Measurements from ENCODE around the gene FBXL12. TPM values are rescaled to one million over a fixed set of nuclear protein-coding genes. Genes with fewer than 3 reads are reported as not detected.

The FBXL12 gene
- total RNA-seq, 2 experiments from 2014 or later: 38.7 to 44.4 TPM

DNA sequence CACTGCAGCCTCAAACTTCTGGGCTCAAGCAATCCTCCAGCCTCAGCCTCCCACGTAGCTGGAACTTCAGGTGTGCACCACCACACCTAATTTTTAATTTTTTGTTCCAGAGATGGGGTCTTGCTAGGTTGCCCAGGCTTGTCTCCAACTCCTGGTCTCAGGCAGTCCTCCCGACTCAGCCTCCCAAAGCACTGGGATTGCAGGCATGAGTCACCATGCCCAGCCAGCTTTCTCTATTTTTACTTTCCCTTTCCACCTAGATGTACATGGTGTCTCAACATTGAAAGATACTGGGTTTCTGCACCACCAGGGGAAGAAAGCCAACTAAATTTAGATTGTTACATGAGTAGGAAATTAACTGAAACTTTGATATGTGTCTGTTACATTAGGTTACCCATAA is 36.5 kb downstream of the FBXL12 start:
- no peak overlapping the region for H3K27ac ChIP-seq (ENCODE audit: low read depth, low read length, poor library complexity, severe bottlenecking)
- no peaks in the 10 kb centered on the region for H3K9me3 ChIP-seq (ENCODE audit: low read length)
- H3K4me2 ChIP-seq (ENCODE audit: low read length): no peak overlapping the region
- TF ChIP-seq EZH2phosphoT487 (IDR thresholded peaks at IDR 0.05; ENCODE audit: borderline replicate concordance, low read depth, low read length): no peak
- TF ChIP-seq, protein P1, sequence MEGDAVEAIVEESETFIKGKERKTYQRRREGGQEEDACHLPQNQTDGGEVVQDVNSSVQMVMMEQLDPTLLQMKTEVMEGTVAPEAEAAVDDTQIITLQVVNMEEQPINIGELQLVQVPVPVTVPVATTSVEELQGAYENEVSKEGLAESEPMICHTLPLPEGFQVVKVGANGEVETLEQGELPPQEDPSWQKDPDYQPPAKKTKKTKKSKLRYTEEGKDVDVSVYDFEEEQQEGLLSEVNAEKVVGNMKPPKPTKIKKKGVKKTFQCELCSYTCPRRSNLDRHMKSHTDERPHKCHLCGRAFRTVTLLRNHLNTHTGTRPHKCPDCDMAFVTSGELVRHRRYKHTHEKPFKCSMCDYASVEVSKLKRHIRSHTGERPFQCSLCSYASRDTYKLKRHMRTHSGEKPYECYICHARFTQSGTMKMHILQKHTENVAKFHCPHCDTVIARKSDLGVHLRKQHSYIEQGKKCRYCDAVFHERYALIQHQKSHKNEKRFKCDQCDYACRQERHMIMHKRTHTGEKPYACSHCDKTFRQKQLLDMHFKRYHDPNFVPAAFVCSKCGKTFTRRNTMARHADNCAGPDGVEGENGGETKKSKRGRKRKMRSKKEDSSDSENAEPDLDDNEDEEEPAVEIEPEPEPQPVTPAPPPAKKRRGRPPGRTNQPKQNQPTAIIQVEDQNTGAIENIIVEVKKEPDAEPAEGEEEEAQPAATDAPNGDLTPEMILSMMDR (conservative IDR thresholded peaks at IDR 0.05; ENCODE audit: low read length): no peak
- ChIA-PET CTCF (ENCODE audit: unreplicated experiment) (no interaction called here), POLR2A (no interaction called here)
- BruUV-seq (replicated peaks): no TSS peak
- no peak overlapping the region for H2AFZ ChIP-seq (ENCODE audit: low read length)
- no peaks in the 10 kb centered on the region for H3K79me2 ChIP-seq (ENCODE audit: insufficient read depth, low read depth, low read length)
- no peak for DNase-seq (ENCODE audit: low spot score)
- intact Hi-C loops (cut with micrococcal nuclease; ENCODE audit: unreplicated experiment): no loop called here
- peaks cover 18% of the 10 kb centered on the region for H3K4me1 ChIP-seq (ENCODE audit: insufficient read depth, low read length, poor library complexity, severe bottlenecking)
- no peak overlapping the region for H3K4me3 ChIP-seq (ENCODE audit: low read depth, low read length, poor library complexity, severe bottlenecking)
- no peaks in the 10 kb centered on the region for H3K36me3 ChIP-seq (ENCODE audit: insufficient read depth, low read length)
- no peaks in the 10 kb centered on the region for H4K20me1 ChIP-seq (ENCODE audit: insufficient read depth, low read length)
- no peaks in the 10 kb centered on the region for H3K9me2 ChIP-seq (ENCODE audit: insufficient read depth, low read length)

DNA sequence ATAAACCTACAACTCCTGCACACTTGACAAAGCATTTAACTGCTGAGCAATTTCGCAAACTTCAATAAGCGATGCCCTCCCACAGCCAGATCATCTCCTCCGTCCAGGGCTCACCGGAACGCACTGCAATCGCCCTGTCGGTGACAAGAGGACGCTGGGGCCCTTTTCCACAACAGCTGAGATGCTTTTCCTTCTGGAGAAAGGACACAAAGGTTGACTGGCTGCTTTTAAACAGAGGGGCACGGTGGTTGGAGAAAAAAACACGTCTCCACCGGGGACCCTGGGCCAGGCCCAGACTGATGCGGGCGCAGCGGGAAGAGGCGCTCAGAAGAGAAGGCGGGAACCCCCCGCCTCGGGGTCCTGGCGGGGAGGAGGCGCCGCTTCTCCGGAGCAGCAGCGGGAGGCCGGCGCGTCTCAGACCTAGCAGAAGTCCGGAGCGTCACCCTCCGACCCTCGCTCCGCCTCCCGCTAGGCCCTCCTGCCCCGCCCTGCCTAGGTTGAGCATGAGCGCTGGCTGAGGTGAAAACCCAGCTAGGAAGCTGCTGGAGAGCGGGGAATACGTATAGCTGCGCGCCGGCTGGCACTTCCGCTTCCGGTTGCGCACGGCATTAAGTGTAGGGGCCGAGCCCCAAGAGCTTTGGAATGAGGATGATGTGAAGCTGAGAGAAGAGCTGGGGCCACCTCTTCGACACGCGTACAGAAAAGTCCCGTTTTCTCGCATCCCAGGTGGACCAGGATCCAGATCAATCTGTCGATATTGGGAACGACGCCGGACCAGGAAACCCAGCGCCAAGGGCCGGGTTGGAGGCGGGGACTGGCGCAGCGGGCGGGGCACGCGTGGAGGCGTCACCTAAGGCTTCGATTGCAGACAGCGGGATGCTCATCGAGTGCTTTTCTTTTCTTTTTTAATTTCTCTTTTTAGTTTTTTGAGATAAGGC is 50.4 kb downstream of the FBXL12 start, which contains the start of gene ZNF846:
ZNF846 (minus strand) TSS at position 564 of the 938 bp plus-strand sequence. CDS start 3,788 bp downstream, outside the sequence.
- TF ChIP-seq, protein P1 (conservative IDR thresholded peaks at IDR 0.05; ENCODE audit: low read length): no peak
- TF ChIP-seq EZH2phosphoT487 (IDR thresholded peaks at IDR 0.05; ENCODE audit: borderline replicate concordance, low read depth, low read length): no peak
- peak within 1 kb of the TSS; percentile 77 for H3K27ac ChIP-seq (ENCODE audit: low read depth, low read length, poor library complexity, severe bottlenecking)
- peak within 1 kb of the TSS; percentile 93 for H2AFZ ChIP-seq (ENCODE audit: low read length)
- peaks cover 15% of the 10 kb centered on the region for H3K4me1 ChIP-seq (ENCODE audit: insufficient read depth, low read length, poor library complexity, severe bottlenecking)
- DNase-seq (ENCODE audit: low spot score): peak; percentile 98
- peak within 1 kb of the TSS; percentile 92 for H3K4me2 ChIP-seq (ENCODE audit: low read length)
- no peaks in the 10 kb centered on the region for H3K36me3 ChIP-seq (ENCODE audit: insufficient read depth, low read length)
- TSS peak; percentile 80 for BruUV-seq (replicated peaks)
- ChIA-PET POLR2A (interaction anchor here (0.5 to 1.1 kb wide), 5 partner anchors 10 to 276 kb away, joined by 3 to 4 read pairs (median 3); no protein-coding TSS in a partner anchor), CTCF (ENCODE audit: unreplicated experiment) (interaction anchor here (0.5 to 0.6 kb wide), 2 partner anchors 106 to 142 kb away, joined by 3 read pairs; no protein-coding TSS in a partner anchor)
- H3K79me2 ChIP-seq (ENCODE audit: insufficient read depth, low read depth, low read length): peaks cover 16% of the 10 kb centered on the region; the same call in 1 of the 2 replicates
- peaks cover 6% of the 10 kb centered on the region; the same call in 1 of the 2 replicates for H3K9me3 ChIP-seq (ENCODE audit: low read length)
- peak within 1 kb of the TSS; percentile 82 for H3K4me3 ChIP-seq (ENCODE audit: low read depth, low read length, poor library complexity, severe bottlenecking)
- intact Hi-C loops (cut with micrococcal nuclease; ENCODE audit: unreplicated experiment): loop anchor here (1.0 to 2.0 kb wide), 4 partner anchors 17 to 147 kb away; partner anchors contain the start of genes FBXL12, ZNF561 and ZNF562
- no peaks in the 10 kb centered on the region for H4K20me1 ChIP-seq (ENCODE audit: insufficient read depth, low read length)
- H3K9me2 ChIP-seq (ENCODE audit: insufficient read depth, low read length): no peaks in the 10 kb centered on the region

Small RNAs within 50 kb of the gene (small RNA-seq; reads per million reads assigned to genes)
- gene RF00156: not detected

Other genes starting within 250 kb of the FBXL12 start
- gene ZNF121, start 234.6 kb downstream of the FBXL12 start, total RNA-seq (2014; rRNA removed; shearing (Covaris generic)): 55.3 and 74.4 TPM in 2 replicates
- 50.5 and 57.9 TPM in 2 replicates for gene ZNF121, start 234.6 kb downstream of the FBXL12 start, total RNA-seq (2022)
- gene ZNF561, start 197.8 kb downstream of the FBXL12 start, total RNA-seq (2014; rRNA removed; shearing (Covaris generic)): 14.9 and 17.3 TPM in 2 replicates
- gene ZNF561, start 197.8 kb downstream of the FBXL12 start, total RNA-seq (2022): 22.2 and 25.3 TPM in 2 replicates
- 14.9 and 18.1 TPM in 2 replicates for gene ZNF562, start 144.0 kb downstream of the FBXL12 start, total RNA-seq (2014; rRNA removed; shearing (Covaris generic))
- 16.8 and 17.3 TPM in 2 replicates for gene ZNF562, start 144.0 kb downstream of the FBXL12 start, total RNA-seq (2022)
- 10.6 and 11.7 TPM in 2 replicates for gene ZNF846, start 50.3 kb downstream of the FBXL12 start, total RNA-seq (2014; rRNA removed; shearing (Covaris generic))
- 10.9 and 16.6 TPM in 2 replicates for gene ZNF846, start 50.3 kb downstream of the FBXL12 start, total RNA-seq (2022)
- 162 and 249 TPM in 2 replicates for gene UBL5, start 8.8 kb upstream of the FBXL12 start, total RNA-seq (2014; rRNA removed; shearing (Covaris generic))
- 271 and 323 TPM in 2 replicates for gene UBL5, start 8.8 kb upstream of the FBXL12 start, total RNA-seq (2022)
- 131 and 137 TPM in 2 replicates for gene PIN1, start 16.2 kb upstream of the FBXL12 start, total RNA-seq (2014; rRNA removed; shearing (Covaris generic))
- 86.4 and 86.9 TPM in 2 replicates for gene PIN1, start 16.2 kb upstream of the FBXL12 start, total RNA-seq (2022)
- not detected in 2 replicates for gene OLFM2, start 117.4 kb upstream of the FBXL12 start, total RNA-seq (2014; rRNA removed; shearing (Covaris generic))
- not detected in 2 replicates for gene OLFM2, start 117.4 kb upstream of the FBXL12 start, total RNA-seq (2022)
- gene COL5A3, start 191.4 kb upstream of the FBXL12 start, total RNA-seq (2014; rRNA removed; shearing (Covaris generic)): not detected in 2 replicates
- gene COL5A3, start 191.4 kb upstream of the FBXL12 start, total RNA-seq (2022): not detected in 2 replicates
- not detected in 2 replicates for gene RDH8, start 194.4 kb upstream of the FBXL12 start, total RNA-seq (2014; rRNA removed; shearing (Covaris generic))
- not detected in 2 replicates for gene RDH8, start 194.4 kb upstream of the FBXL12 start, total RNA-seq (2022)

Data from OCI-LY7 (cell line).